Epidermal melanocyte (primary cell): Measurements from ENCODE around the gene PIM1.
"Not testable (repeated sequence)": the region's sequence is repeated elsewhere in the genome, so short reads cannot be mapped to it uniquely, and the experiment has no call there.

Source experiments
- DNase-seq: peaks from one replicate; pipeline ENCODE4 v3.0.0; 2011; ENCODE audit warnings: low spot score; ENCODE audit not compliant: insufficient read length

Gene PIM1

GRCh38 chr6:37169496-37170272, at the start of gene PIM1:
Gene PIM1 (plus strand): TSS chr6:37170152. CDS start chr6:37170576, 424 bp downstream.
- peak; percentile 96 for DNase-seq

- DNase-seq: no peak
Measured at GRCh38 chr6:37121556-37121955, 48.4 kb upstream of the PIM1 start.

- DNase-seq: no peak
Measured at GRCh38 chr6:37122861-37123260, 47.1 kb upstream of the PIM1 start.

GRCh38 chr6:37123957-37124729, 45.8 kb upstream of the PIM1 start:
- DNase-seq: no peak

GRCh38 chr6:37125774-37126492, 44.0 kb upstream of the PIM1 start:
- DNase-seq: no peak

GRCh38 chr6:37126493-37126958, 43.4 kb upstream of the PIM1 start:
- DNase-seq: no peak

GRCh38 chr6:37126961-37127616, 42.9 kb upstream of the PIM1 start:
- DNase-seq: no peak

- no peak for DNase-seq
Measured at GRCh38 chr6:37127961-37128862, 41.7 kb upstream of the PIM1 start.

- not testable (repeated sequence) for DNase-seq
Measured at GRCh38 chr6:37128863-37129443, 41.0 kb upstream of the PIM1 start.

- no peak for DNase-seq
Measured at GRCh38 chr6:37129566-37129965, 40.4 kb upstream of the PIM1 start.

GRCh38 chr6:37130704-37131103, 39.2 kb upstream of the PIM1 start:
- no peak for DNase-seq

- no peak for DNase-seq
Measured at GRCh38 chr6:37131104-37131959, 38.6 kb upstream of the PIM1 start.

GRCh38 chr6:37131960-37132253, 38.0 kb upstream of the PIM1 start:
- no peak for DNase-seq

- no peak for DNase-seq
Measured at GRCh38 chr6:37134036-37134395, 35.9 kb upstream of the PIM1 start.

- peak; percentile 73 for DNase-seq
Measured at GRCh38 chr6:37134396-37135191, 35.4 kb upstream of the PIM1 start.

- DNase-seq: no peak
Measured at GRCh38 chr6:37135835-37136694, 33.9 kb upstream of the PIM1 start.

- no peak for DNase-seq
Measured at GRCh38 chr6:37136821-37137200, 33.1 kb upstream of the PIM1 start.
